ENCODE results near the gene MICOS13. TPM values are rescaled to one million over a fixed set of nuclear protein-coding genes. Genes with fewer than 3 reads are reported as not detected.

The MICOS13 gene
- total RNA-seq, 4 donors from 2014 or later: 43.6 to 65.5 (median 54.1) TPM

GRCh38 chr19:5663904-5664303 lies 16.4 kb downstream of the MICOS13 start:
- TF ChIP-seq CTCF (IDR thresholded peaks at IDR 0.05): no peak
- no peak for TF ChIP-seq POLR2A (IDR thresholded peaks at IDR 0.05)
- intact Hi-C loops (cut with DNase I; ENCODE audit: low total_unique reads): loop anchor here (10.0 kb wide), 1 partner anchor 49 kb away; no protein-coding TSS in a partner anchor
- 91 to 95% methylated on average over 17 of the region's 17 CpGs for WGBS, 2 donors
- H3K4me3 ChIP-seq (ENCODE audit: low read depth, poor library complexity, severe bottlenecking): no peak overlapping the region
- no peak for DNase-seq (ENCODE audit: low spot score in 2 of 2)

- intact Hi-C loops (cut with DNase I; ENCODE audit: low total_unique reads): loop anchor here (10.0 kb wide), 1 partner anchor 47 kb away; no protein-coding TSS in a partner anchor
- 96 to 97% methylated on average over 42 of the region's 42 CpGs for WGBS, 2 donors
- no peak overlapping the region for H3K4me3 ChIP-seq (ENCODE audit: low read depth, poor library complexity, severe bottlenecking)
- TF ChIP-seq POLR2A (IDR thresholded peaks at IDR 0.05): no peak
- TF ChIP-seq CTCF (IDR thresholded peaks at IDR 0.05): no peak
- no peak for DNase-seq (ENCODE audit: low spot score in 2 of 2)
Measured at GRCh38 chr19:5661483-5661882, 18.8 kb downstream of the MICOS13 start.

GRCh38 chr19:5655412-5655811 lies 24.9 kb downstream of the MICOS13 start:
- 76 to 85% methylated on average over 5 of the region's 5 CpGs for WGBS, 2 donors
- intact Hi-C loops (cut with DNase I; ENCODE audit: low total_unique reads): no loop called here
- TF ChIP-seq POLR2A (IDR thresholded peaks at IDR 0.05): no peak
- TF ChIP-seq CTCF (IDR thresholded peaks at IDR 0.05): no peak

GRCh38 chr19:5654931-5655330 lies 25.4 kb downstream of the MICOS13 start:
- intact Hi-C loops (cut with DNase I; ENCODE audit: low total_unique reads): no loop called here
- no peak for DNase-seq (ENCODE audit: low spot score in 2 of 2)
- TF ChIP-seq CTCF (IDR thresholded peaks at IDR 0.05): no peak
- TF ChIP-seq POLR2A (IDR thresholded peaks at IDR 0.05): no peak
- H3K4me3 ChIP-seq (ENCODE audit: low read depth, poor library complexity, severe bottlenecking): no peak overlapping the region
- 85 to 90% methylated on average over 5 of the region's 5 CpGs for WGBS, 2 donors

More at GRCh38 chr19:5655412-5655811, 24.9 kb downstream of the MICOS13 start:
- no peak overlapping the region for H3K4me3 ChIP-seq (ENCODE audit: low read depth, poor library complexity, severe bottlenecking)
- no peak for DNase-seq (ENCODE audit: low spot score in 2 of 2)

GRCh38 chr19:5652261-5652660 lies 28.1 kb downstream of the MICOS13 start:
- TF ChIP-seq POLR2A (IDR thresholded peaks at IDR 0.05) (no peak), CTCF (IDR thresholded peaks at IDR 0.05) (no peak)
- no peak for DNase-seq (ENCODE audit: low spot score in 2 of 2)
- no peak overlapping the region for H3K4me3 ChIP-seq (ENCODE audit: low read depth, poor library complexity, severe bottlenecking)
- intact Hi-C loops (cut with DNase I; ENCODE audit: low total_unique reads): no loop called here
- 84 to 89% methylated on average over 10 of the region's 10 CpGs for WGBS, 2 donors

GRCh38 chr19:5651361-5651760 lies 29.0 kb downstream of the MICOS13 start:
- no peak overlapping the region for H3K4me3 ChIP-seq (ENCODE audit: low read depth, poor library complexity, severe bottlenecking)
- intact Hi-C loops (cut with DNase I; ENCODE audit: low total_unique reads): no loop called here
- TF ChIP-seq POLR2A (IDR thresholded peaks at IDR 0.05) (no peak), CTCF (IDR thresholded peaks at IDR 0.05) (no peak)
- DNase-seq (ENCODE audit: low spot score in 2 of 2): no peak
- 96 to 98% methylated on average over 4 to 5 of the region's 5 CpGs for WGBS, 2 donors
